NCI-H2081 treated with DMSO at 0.1 percent for 48 hours (cell line): ENCODE measurements around the gene BRCA2.
"Not testable (repeated sequence)": the region's sequence is repeated elsewhere in the genome, so short reads cannot be mapped to it uniquely, and the experiment has no call there.

Source experiments
- DNase-seq: peaks from one replicate; lab custom pipeline; 2025; lab: John Stamatoyannopoulos, UW

BRCA2 gene

GRCh38 chr13:32311188-32311897 is 4.0 kb upstream of the BRCA2 start:
- no peak for DNase-seq

- DNase-seq = no peak
Measured at GRCh38 chr13:32314271-32315237, 754 bp upstream of the BRCA2 start.

- DNase-seq = no peak
Measured at GRCh38 chr13:32316028-32316339, 676 bp downstream of the BRCA2 start.

- DNase-seq = no peak
Measured at GRCh38 chr13:32316501-32316900, 1.2 kb downstream of the BRCA2 start.

GRCh38 chr13:32317716-32318465 is 2.6 kb downstream of the BRCA2 start:
- no peak for DNase-seq

GRCh38 chr13:32320528-32320927 is 5.2 kb downstream of the BRCA2 start:
- no peak for DNase-seq

GRCh38 chr13:32323912-32324311 is 8.6 kb downstream of the BRCA2 start:
- no peak for DNase-seq

GRCh38 chr13:32330441-32330840 is 15.1 kb downstream of the BRCA2 start:
- DNase-seq = no peak

- DNase-seq = no peak
Measured at GRCh38 chr13:32334671-32335070, 19.4 kb downstream of the BRCA2 start.

- no peak for DNase-seq
Measured at GRCh38 chr13:32340914-32341313, 25.6 kb downstream of the BRCA2 start.

- DNase-seq = no peak
Measured at GRCh38 chr13:32347651-32348050, 32.3 kb downstream of the BRCA2 start.

- not testable (repeated sequence) for DNase-seq
Measured at GRCh38 chr13:32350839-32351441, 35.6 kb downstream of the BRCA2 start.

GRCh38 chr13:32354040-32354439 is 38.7 kb downstream of the BRCA2 start:
- DNase-seq = no peak

- DNase-seq = not testable (repeated sequence)
Measured at GRCh38 chr13:32355935-32356334, 40.6 kb downstream of the BRCA2 start.

- DNase-seq = no peak
Measured at GRCh38 chr13:32362574-32362973, 47.3 kb downstream of the BRCA2 start.

- DNase-seq = no peak
Measured at GRCh38 chr13:32370805-32371204, 55.5 kb downstream of the BRCA2 start.

GRCh38 chr13:32376642-32377415 is 61.5 kb downstream of the BRCA2 start:
- DNase-seq = no peak

- no peak for DNase-seq
Measured at GRCh38 chr13:32378012-32378411, 62.7 kb downstream of the BRCA2 start.

GRCh38 chr13:32381539-32381938 is 66.2 kb downstream of the BRCA2 start:
- no peak for DNase-seq

- no peak for DNase-seq
Measured at GRCh38 chr13:32383836-32384618, 68.7 kb downstream of the BRCA2 start.

GRCh38 chr13:32384702-32385101 is 69.4 kb downstream of the BRCA2 start:
- DNase-seq = no peak
